ENCODE measurements around the gene PKIG. TPM values are rescaled to one million over a fixed set of nuclear protein-coding genes. Genes with fewer than 3 reads are reported as not detected.
"Not testable (repeated sequence)": the region's sequence is repeated elsewhere in the genome, so short reads cannot be mapped to it uniquely, and the experiment has no call there.

Gene PKIG
- total RNA-seq, result 92.0 TPM

DNA sequence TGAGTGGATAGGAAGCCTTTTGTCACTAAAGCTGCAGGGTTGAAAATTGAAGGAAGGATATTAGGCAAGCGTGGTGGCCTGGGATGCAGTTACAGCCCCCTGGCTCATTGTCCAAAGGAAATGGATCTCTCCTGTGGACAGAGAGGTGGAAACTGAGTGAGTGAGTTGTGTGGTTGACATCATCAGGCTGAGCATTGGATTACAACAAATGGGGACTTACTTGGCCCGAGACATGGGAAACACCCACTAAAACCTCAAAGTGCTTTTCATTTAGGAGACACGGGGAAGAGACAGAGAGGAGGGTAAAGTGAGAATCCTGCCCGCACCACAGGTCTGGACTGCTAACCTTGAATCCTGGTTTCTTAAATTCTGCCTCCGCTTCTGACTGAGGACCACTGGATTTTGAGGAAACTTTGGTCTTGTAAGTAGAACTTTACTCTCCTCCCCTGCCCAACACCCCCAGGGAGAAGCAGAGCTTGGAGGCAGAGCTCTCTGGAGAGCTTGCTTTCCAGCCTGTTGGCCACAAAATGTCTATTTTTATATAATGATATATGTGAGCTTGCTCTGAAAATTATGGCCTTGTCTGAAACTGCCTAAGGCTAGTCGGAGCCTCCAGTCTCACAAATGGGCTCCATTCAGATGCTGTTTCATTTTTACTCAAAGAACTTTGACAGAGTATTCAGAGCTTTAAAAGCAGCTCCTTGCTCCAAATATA is at the start of gene PKIG:
PKIG (plus strand) TSS at position 269 of the 715 bp plus-strand sequence. CDS start 31,978 bp downstream, outside the sequence.
- DNase-seq (ENCODE audit: low spot score), result peak; percentile 34

DNA sequence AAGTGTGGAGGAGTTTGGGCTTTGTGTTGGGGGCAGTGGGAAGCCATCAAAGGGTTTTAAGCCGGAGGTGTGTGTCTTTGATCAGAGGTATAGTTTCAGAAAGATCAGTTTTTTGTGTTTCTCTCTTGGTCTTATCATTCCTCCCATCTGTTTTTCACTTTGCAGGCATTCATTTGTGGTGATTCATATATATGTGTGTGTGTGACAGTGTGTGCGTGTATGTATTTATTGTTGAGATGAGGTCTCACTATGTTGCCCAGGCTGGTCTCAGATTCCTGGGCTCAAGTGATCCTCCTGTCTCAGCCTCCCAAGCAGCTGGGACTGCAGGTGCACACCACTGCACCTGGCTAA is 49.4 kb upstream of the PKIG start:
- no peak for DNase-seq (ENCODE audit: low spot score)

- DNase-seq (ENCODE audit: low spot score), result no peak
These were observed 48.5 kb upstream of the PKIG start for GRCh38 chr20:44533928-44534327.

DNA sequence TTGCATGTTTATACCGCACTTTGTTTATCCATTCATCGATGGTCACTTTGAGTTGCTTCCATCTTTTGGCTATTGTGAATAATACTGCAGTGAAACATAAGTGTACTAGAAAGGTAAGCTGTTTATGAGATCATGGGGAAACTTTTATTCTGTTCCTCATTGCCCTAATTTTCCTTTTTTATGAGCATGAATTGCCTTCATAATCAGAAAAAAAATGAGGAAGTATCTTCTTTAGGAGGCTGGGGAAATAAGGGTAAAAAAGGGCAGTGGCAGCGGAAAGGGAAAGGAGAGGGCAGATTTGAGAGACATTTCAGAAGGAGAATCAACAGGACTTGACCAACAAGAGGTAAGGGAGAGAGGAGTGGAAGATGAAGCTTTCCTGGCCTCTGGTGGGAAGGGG is 46.2 kb upstream of the PKIG start:
- DNase-seq (ENCODE audit: low spot score), result no peak

DNA sequence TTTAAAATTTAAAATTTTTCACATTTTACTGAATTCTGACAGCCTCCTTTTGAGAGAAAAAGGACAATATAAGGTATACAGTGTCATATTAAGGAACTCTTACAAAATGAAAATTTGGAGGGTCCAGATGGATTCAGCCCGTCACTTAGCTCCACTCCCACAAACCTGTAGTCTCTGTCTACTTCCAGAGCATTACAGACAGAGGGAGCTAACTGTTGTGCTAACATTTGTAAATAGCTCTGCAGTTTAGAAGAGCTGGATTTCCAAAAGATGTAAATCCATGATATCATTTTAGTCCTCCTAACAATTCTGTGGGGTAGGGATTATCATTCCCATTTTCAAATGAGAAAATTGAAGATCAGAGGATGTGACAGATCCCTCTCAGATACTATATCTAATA is 44.4 kb upstream of the PKIG start:
- no peak for DNase-seq (ENCODE audit: low spot score)

DNA sequence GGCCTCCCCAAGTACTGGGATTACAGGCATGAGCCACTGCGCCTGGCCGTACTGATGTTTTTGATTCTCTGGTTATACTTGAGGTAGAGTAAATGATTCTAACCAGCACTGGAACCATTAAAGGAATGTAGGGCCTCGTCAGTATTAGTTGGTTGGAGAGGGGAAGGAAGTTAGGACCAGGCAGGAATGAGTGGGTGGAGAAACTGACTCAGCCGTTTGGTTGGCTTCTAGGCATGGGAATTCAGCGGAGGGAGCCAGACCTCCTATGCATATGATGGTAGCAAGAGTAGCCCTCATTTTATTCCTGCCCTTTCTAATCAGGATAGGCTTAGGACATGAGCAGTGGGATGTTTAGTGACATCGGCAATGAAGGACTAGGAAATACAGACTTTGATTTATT is 41.5 kb upstream of the PKIG start:
- DNase-seq (ENCODE audit: low spot score), result no peak

DNA sequence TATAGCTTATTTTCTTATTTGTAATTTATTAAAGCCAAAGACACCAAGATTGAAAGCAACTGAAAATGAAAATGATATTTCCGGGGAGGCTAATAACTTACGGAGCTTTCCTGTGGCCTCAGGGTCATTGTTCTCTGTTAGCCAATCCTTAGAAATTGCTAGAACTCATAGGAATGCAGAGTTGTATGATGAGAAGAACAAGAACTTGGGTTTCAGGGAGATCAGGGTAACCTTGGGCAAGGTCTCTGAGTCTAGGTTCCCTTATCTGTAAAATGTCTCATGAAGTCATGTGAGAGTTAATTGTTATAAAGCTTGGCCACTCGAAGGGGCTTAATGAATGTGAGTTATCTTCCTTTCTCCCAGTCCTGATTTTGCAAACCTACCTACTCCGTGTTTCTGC is 40.4 kb upstream of the PKIG start:
- DNase-seq (ENCODE audit: low spot score), result no peak

GRCh38 chr20:44542890-44543289 is 39.5 kb upstream of the PKIG start:
- no peak for DNase-seq (ENCODE audit: low spot score)

DNA sequence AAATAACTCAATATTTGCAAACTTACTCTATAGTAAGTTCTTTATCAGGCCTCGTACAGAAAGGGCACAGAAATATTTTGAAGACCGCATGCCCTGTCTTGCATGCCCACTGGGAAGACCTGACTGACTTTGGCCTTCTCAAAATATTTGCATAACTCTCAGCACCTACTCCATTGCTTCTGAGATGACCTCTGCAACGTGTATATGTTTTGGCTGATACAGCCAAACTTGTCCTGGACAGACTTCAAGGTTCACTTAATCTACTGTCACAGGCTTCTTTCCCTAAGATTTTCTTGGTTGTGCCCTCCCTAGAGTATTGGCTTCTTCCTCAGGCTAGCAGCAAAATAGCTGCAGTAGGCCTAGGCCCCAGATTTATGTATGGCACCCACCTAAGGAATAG is 39.0 kb upstream of the PKIG start:
- no peak for DNase-seq (ENCODE audit: low spot score)

- DNase-seq (ENCODE audit: low spot score), result no peak
These were observed 38.1 kb upstream of the PKIG start for GRCh38 chr20:44544263-44544662.

GRCh38 chr20:44547419-44547818 is 35.0 kb upstream of the PKIG start:
- no peak for DNase-seq (ENCODE audit: low spot score)

DNA sequence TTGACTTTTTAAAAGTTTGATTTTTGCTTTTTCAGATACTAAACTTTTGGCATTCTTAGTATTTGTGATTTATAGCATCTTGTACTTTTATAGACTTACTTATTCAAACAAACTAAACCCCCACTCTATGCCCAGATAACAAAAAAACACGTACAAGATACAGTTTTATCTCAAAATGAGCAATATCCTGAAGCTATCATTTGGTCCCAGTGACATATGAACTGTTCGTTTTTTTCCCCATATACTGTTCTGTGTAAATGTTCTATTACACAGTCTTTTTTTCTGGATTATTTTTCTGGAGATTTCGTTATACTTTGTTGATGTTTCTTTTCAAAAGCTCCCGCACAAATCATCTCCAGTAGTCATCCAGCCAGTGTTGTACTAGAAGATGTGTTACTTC is 33.3 kb upstream of the PKIG start:
- no peak for DNase-seq (ENCODE audit: low spot score)

- no peak for DNase-seq (ENCODE audit: low spot score)
These were observed 30.3 kb upstream of the PKIG start for GRCh38 chr20:44552050-44552449.

DNA sequence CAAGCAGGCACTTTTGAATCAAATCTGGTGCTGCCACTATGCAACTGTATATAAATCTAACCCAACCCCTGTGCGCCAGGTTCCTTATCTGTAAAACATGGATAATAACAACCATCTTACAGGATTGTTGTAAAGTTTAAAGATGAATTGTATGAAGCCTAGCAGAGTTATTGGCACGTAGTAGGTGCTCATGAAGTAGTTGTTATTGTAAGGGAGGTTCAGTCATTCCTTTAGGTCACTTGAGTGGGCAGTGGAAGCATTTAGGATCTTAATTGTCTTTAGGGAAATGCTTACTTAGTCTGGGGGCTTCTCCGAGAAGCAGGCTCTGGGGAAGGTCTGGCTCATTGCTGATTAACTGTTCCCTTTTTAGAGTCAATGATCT is 29.8 kb upstream of the PKIG start:
- no peak for DNase-seq (ENCODE audit: low spot score)

DNA sequence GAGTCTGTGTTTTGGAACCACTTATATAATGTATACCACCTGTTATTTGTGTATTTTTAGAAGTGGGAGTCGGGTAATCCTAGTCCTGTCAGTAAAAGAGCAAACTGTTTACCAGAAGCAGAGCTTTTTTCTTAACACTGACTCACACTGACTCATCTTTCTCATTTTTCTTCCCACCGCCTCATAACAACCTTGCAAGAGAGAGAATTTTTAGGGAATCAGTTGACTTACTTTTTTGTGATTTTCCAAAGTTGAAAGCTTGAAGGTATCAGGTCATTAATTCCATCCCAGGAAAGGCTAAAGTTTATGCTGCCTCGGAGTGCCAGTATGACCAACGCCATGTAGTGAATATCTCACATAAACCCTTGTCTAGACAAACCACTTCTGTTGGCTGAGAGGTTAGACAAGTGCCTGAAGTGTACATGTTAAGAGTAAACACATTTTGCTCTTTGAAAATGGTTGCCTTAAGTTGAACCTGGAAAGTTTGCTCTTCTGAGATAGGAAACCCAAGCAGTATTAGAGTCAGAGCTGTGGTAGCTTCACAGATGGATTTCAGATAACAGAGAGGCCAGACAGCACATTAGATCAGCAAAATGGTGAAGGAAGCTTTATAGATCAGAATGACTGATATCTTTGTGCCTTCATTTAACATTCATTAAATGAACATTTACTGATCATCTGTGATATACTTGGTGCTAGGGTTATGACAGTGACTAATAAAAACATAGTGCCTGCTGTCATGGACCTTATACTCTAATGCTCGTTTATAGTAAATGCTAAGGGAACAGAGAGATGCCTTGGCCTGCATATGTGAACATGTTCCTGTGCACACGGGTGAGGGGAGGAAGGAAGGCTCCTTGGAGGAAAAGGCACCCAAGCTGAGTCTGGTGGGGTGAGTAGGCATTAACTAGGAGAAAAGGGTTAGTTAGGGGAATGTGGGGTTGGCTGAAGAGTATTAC is 29.1 kb upstream of the PKIG start:
- DNase-seq (ENCODE audit: low spot score), result no peak

- no peak for DNase-seq (ENCODE audit: low spot score)
These were observed 23.1 kb upstream of the PKIG start for GRCh38 chr20:44559302-44559701.

DNA sequence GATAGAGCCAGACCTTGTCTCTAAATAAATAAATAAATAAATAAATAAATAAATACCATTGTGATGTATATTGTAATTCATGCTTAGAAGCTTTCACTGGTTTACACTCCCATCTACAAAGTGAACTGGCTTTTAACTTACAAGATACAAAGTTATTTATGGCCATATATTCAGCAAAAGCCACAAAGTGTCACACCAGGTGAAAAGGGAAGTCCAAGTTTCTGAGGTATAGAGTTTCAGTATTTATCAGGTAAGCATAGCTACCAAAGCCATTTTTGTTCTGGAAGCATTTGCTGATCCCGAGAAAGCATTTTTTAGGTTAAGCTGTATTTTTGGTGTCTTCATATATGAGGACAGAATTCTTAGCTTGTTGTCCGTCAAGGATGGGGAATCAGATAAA is 22.1 kb upstream of the PKIG start:
- no peak for DNase-seq (ENCODE audit: low spot score)

GRCh38 chr20:44560818-44561217 is 21.6 kb upstream of the PKIG start:
- DNase-seq (ENCODE audit: low spot score), result not testable (repeated sequence)

DNA sequence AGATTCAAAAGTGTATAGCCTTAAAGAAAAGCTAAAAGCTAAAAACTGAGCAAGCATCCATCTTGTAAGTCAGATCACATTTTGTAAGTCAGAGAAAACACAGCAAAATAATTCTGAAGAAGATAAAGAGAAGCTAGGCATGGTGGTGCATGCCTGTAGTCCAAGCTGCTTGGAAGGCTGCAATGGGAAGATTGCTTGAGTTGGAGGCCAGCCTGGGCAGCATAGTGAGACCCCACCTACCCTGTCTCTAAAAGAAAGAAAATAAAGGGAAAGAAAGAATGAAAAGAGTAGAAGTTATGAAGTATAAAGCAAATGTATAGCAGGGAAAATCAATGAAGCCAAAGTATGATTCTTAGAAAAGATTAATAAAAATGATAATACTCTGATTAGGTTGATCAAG is 20.5 kb upstream of the PKIG start:
- no peak for DNase-seq (ENCODE audit: low spot score)

DNA sequence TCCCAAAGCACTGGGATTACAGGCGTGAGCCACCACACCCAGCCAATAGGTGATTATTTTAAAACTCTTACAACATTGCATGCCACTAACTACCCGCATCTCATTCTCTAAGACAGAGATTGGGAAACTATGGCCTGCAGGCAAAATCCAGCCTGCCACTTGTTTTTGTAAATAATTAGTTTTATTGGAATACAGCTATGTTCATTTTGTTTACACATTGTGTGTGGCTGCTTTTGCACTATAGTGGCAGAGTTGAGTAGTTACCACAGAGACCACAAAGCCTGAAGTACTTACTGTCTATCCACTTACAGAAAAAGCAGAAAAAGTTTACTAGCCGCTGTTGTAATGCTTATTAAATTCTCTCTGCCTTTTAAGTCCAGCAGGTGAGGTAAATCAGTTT is 16.4 kb upstream of the PKIG start:
- DNase-seq (ENCODE audit: low spot score), result no peak

DNA sequence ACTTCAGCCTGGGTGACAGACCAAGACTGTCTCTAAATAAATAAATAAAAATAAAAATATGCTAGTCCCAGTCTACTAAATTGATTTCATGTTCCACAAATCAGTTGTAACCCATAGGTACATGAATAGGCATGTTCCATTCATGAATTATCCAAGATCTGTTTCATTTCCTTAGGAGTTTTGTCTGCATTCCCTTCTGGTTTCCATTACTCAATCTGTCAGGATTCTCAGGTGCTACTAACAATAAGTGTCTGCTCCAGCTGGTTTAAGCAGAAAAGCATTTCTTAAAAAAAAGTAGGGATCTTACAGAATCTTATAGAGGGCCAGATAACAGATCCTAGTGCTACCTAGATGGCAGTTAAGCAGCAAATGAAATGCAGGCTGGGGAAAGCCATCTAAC is 15.6 kb upstream of the PKIG start:
- DNase-seq (ENCODE audit: low spot score), result no peak

- no peak for DNase-seq (ENCODE audit: low spot score)
These were observed 12.0 kb upstream of the PKIG start for GRCh38 chr20:44570367-44570766.

DNA sequence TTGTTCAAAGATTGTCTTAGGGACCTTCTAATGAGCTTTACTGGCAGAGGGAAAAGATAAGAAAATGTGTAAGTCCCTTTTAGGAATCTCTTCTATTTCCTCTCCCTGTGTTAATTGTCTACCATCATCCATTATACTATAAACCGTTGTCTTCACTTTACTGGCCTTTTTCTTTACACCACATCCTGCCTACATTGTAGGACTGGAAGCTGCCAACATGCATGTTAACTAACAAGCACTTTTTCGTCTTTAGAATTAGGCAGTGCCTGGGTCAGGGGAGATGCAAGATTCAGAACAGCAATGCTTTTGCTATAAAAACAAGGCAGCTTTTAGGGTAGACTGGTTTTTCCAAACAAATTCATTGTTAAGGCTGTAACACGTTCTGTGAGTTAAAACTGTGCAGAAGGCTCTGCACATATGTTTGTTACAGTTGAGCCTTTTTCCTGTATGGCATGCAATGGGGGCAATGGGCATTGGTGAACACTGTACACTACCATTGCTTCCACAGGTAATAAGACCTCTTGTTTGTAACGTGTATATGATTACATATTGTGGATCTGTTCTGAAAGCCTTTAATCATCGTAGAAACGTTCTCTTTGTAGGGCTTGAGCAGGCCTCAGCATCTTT is 10.9 kb upstream of the PKIG start:
- DNase-seq (ENCODE audit: low spot score), result no peak
